Measurements from ENCODE around the gene TLNRD1.

DNA sequence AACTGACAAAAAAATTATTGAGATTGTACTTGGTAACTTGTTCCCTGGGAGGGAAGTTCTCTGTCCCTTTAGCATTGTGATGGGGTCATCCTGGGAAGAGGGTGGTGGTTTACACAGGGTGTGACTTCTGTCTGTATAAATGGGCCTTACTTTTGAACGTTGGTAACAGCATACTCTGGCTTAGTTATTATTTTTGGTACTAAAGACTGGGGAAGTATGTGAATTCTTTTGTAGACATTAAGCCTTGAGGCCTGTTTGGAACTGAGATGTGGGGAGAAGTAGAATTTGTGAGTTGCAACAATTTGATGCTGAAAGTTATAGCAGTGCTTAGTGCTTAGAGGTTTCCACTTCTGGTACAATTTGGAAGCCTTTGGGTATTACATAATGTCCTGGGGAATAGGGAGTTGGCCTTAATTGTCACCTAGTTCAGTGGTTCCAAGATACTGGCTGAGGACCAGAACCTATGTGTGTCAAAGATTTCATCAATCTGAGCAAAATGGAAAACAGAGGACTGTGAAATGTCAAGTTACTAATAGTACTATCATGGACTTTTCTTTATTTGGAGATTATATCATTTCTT, 15.9 kb downstream of the TLNRD1 start:
- TF ChIP-seq, protein P1, sequence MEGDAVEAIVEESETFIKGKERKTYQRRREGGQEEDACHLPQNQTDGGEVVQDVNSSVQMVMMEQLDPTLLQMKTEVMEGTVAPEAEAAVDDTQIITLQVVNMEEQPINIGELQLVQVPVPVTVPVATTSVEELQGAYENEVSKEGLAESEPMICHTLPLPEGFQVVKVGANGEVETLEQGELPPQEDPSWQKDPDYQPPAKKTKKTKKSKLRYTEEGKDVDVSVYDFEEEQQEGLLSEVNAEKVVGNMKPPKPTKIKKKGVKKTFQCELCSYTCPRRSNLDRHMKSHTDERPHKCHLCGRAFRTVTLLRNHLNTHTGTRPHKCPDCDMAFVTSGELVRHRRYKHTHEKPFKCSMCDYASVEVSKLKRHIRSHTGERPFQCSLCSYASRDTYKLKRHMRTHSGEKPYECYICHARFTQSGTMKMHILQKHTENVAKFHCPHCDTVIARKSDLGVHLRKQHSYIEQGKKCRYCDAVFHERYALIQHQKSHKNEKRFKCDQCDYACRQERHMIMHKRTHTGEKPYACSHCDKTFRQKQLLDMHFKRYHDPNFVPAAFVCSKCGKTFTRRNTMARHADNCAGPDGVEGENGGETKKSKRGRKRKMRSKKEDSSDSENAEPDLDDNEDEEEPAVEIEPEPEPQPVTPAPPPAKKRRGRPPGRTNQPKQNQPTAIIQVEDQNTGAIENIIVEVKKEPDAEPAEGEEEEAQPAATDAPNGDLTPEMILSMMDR (conservative IDR thresholded peaks at IDR 0.05), result no peak
- no peak for TF ChIP-seq EZH2 (IDR thresholded peaks at IDR 0.05; ENCODE audit: low read depth)

Measured in PC-9 (cell line).